Natural killer cell (primary cell): ENCODE measurements around the gene EGR1. TPM values are rescaled to one million over a fixed set of nuclear protein-coding genes. Genes with fewer than 3 reads are reported as not detected.

Experiments
- ATAC-seq, 3 donors: fragments of 150-1000 bp in 2 of 3; fragments of 200-7000 bp in 1 of 3; cut with Tn5 transposase; 1 replicate in 1 of 3; 2 replicates in 2 of 3; pipeline ENCODE4 v1.10.0; 2021; ENCODE audit warnings: mild to moderate bottlenecking in 2 of 3, moderate library complexity in 2 of 3
- DNase-seq, 2 donors: peaks; one replicate each; pipeline versions ENCODE4 v3.0.0 to v3.0.0-alpha.2; 2013 to 2021; ENCODE audit warnings: mixed read lengths in 1 of 2
- H3K27ac ChIP-seq: one replicate; pipeline ENCODE4 v1.5.1; 2013; ENCODE audit warnings: mild to moderate bottlenecking, low read length
- H3K27me3 ChIP-seq: one replicate; pipeline ENCODE4 v1.6.1; 2013; ENCODE audit warnings: low read length; ENCODE audit not compliant: control insufficient read depth, insufficient read depth
- H3K36me3 ChIP-seq: one replicate; pipeline ENCODE4 v1.6.1; 2013; ENCODE audit warnings: low read length; ENCODE audit not compliant: control insufficient read depth, insufficient read depth
- H3K4me1 ChIP-seq: one replicate; pipeline ENCODE4 v1.6.1; 2013; ENCODE audit warnings: low read length; ENCODE audit not compliant: control insufficient read depth, insufficient read depth
- H3K4me3 ChIP-seq: one replicate; pipeline ENCODE4 v1.5.1; 2013; ENCODE audit warnings: low read length
- H3K9me3 ChIP-seq: one replicate; pipeline ENCODE4 v1.6.1; 2013; ENCODE audit warnings: low read length; ENCODE audit not compliant: control insufficient read depth, insufficient read depth
- H3K27ac Mint-ChIP-seq, 2 donors: one replicate each; pipeline ENCODE4 v1.8.0; 2022; ENCODE audit warnings: mild to moderate bottlenecking in 2 of 2, mixed read lengths in 2 of 2, moderate library complexity in 1 of 2
- H3K27me3 Mint-ChIP-seq, 2 donors: one replicate each; pipeline ENCODE4 v1.8.0; 2022; ENCODE audit warnings: low read depth in 2 of 2, mixed read lengths in 2 of 2
- H3K36me3 Mint-ChIP-seq: one replicate; pipeline ENCODE4 v1.8.0; 2022; ENCODE audit warnings: mixed read lengths
- H3K4me1 Mint-ChIP-seq, 2 donors: one replicate each; pipeline ENCODE4 v1.8.0; 2022; ENCODE audit warnings: mixed read lengths in 2 of 2
- H3K4me3 Mint-ChIP-seq: one replicate; pipeline ENCODE4 v1.8.0; 2022; ENCODE audit warnings: mild to moderate bottlenecking, moderate library complexity, mixed read lengths
- H3K9me3 Mint-ChIP-seq, 2 donors: one replicate each; pipeline ENCODE4 v1.8.0; 2022; ENCODE audit warnings: mixed read lengths in 2 of 2
- WGBS: methylation state at CpG from one replicate; pipeline ENCODE4 v1.1.7; 2013; ENCODE audit warnings: missing lambda C conversion rate; ENCODE audit not compliant: insufficient coverage; 5-methylcytosine and 5-hydroxymethylcytosine counted together
- intact Hi-C: fragments of 100-400 bp; cut with micrococcal nuclease; formaldehyde crosslinking; loops from one replicate; pipeline ENCODE4 v1.14.2; 2022
- total RNA-seq, 4 donors: library from RNA; stranded (reverse); fragments of 120-200 nt in 1 of 4; gene quantifications; one replicate each; pipeline versions ENCODE4 v1.2.3 to v1.2.4, GENCODE V29; 2013 to 2022
- TF ChIP-seq, protein P1 (sequence below): fragments of 200-600 bp; IDR thresholded peaks from one replicate; pipeline ENCODE4 v1.8.0; 2022; ENCODE audit warnings: antibody characterized with exemption

EGR1 gene
- total RNA-seq, 3 donors from 2014 or later (not counting 1 experiment from before 2014, with no cell fraction given), result 52.1 to 137 (median 84.8) TPM

DNA sequence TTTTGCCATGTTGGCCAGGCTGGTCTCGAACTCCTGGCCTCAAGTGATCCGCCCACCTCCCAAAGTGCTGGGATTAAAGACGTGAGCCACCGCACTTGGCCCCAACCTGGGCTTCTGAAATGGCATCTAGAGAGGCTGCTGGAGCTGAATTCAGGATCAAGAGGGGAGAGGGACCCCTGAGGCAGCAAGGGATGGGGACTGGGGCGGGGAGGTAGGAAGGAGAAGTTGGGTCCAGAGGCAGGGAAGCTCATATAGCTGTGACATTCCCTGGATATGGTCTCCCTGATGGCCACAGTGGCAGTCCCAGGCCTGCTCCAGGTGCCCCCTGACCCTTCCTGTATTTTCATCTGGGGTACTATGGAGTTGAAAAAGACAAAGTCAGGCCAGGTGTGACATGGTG lies 14.3 kb upstream of the EGR1 start:
- no peak overlapping the region for H3K27ac Mint-ChIP-seq
- no peak overlapping the region for H3K4me3 Mint-ChIP-seq
- Histone ChIP-seq H3K36me3 (no peaks in the 10 kb centered on the region), H3K4me1 (peaks cover 9% of the 10 kb centered on the region), H3K4me3 (no peak overlapping the region), H3K27ac (no peak overlapping the region), H3K9me3 (no peaks in the 10 kb centered on the region), H3K27me3 (no peaks in the 10 kb centered on the region)
- H3K27me3 Mint-ChIP-seq, result peaks cover 0 to 4% of the 10 kb centered on the region in 2 donors
- H3K4me1 Mint-ChIP-seq, result peaks cover 5 to 6% of the 10 kb centered on the region in 2 donors
- intact Hi-C loops, result loop anchor here (1.0 kb wide), 1 partner anchor 52 kb away; no protein-coding TSS in a partner anchor
- ATAC-seq (no peak), DNase-seq (no peak)
- TF ChIP-seq, protein P1, sequence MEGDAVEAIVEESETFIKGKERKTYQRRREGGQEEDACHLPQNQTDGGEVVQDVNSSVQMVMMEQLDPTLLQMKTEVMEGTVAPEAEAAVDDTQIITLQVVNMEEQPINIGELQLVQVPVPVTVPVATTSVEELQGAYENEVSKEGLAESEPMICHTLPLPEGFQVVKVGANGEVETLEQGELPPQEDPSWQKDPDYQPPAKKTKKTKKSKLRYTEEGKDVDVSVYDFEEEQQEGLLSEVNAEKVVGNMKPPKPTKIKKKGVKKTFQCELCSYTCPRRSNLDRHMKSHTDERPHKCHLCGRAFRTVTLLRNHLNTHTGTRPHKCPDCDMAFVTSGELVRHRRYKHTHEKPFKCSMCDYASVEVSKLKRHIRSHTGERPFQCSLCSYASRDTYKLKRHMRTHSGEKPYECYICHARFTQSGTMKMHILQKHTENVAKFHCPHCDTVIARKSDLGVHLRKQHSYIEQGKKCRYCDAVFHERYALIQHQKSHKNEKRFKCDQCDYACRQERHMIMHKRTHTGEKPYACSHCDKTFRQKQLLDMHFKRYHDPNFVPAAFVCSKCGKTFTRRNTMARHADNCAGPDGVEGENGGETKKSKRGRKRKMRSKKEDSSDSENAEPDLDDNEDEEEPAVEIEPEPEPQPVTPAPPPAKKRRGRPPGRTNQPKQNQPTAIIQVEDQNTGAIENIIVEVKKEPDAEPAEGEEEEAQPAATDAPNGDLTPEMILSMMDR, result no peak
- H3K36me3 Mint-ChIP-seq, result no peaks in the 10 kb centered on the region
- no peaks in the 10 kb centered on the region for H3K9me3 Mint-ChIP-seq
- 89% methylated on average over 5 of the region's 5 CpGs for WGBS

DNA sequence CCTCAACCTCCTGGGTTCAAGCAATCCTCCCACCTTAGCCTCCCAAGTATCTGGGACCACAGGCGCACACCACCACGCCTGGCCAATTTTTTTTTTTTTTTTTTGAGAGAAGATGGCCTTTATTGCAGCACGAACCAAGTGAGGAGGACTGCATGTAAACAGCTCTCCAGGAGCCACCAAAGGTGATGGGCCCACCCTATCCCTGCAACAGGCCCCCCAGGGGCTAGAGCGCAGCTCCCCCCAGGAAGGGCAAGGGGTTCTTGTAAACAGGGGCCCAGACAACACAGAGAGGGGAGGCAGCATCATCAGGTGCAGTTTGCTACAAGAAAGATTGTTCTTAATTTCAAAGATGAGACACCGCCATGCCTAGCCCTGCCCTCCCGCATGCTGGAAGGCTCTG lies 12.6 kb upstream of the EGR1 start:
- H3K36me3 Mint-ChIP-seq, result no peaks in the 10 kb centered on the region
- Histone ChIP-seq H3K9me3 (no peaks in the 10 kb centered on the region), H3K27me3 (no peaks in the 10 kb centered on the region), H3K36me3 (no peaks in the 10 kb centered on the region), H3K4me3 (no peak overlapping the region), H3K4me1 (peaks cover 10% of the 10 kb centered on the region), H3K27ac (no peak overlapping the region)
- H3K27ac Mint-ChIP-seq, result no peak overlapping the region
- DNase-seq, result no peak
- peaks cover 0 to 4% of the 10 kb centered on the region in 2 donors for H3K27me3 Mint-ChIP-seq
- ATAC-seq, result no peak
- H3K4me3 Mint-ChIP-seq, result no peak overlapping the region
- intact Hi-C loops, result no loop called here
- TF ChIP-seq, protein P1, result no peak
- H3K9me3 Mint-ChIP-seq, result no peaks in the 10 kb centered on the region
- WGBS, result 94% methylated on average over 5 of the region's 6 CpGs
- H3K4me1 Mint-ChIP-seq, result peaks cover 6 to 14% of the 10 kb centered on the region in 2 donors

DNA sequence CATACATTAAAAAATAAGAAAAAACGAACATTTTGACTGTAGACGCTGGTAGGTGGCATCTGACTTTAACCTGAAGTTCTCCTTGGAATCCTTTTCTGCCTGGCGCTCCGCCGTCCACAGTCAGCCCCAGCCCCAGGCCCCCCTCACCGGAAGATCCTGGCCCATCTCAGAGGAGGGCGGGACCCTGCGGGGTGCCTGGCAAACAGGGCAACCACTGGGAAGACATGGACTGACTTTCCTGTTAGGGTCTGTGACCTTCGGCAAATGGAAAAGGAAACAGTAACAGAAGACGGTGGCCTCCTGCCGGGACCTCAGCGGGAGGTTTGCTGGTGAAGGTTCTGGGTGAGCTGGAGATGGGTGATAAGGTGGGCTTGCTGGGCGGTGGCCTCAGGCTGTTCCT lies 11.7 kb upstream of the EGR1 start:
- no peaks in the 10 kb centered on the region for H3K9me3 Mint-ChIP-seq
- no peak for ATAC-seq

More for the DNA sequence above, 11.7 kb upstream of the EGR1 start:
- TF ChIP-seq, protein P1, result no peak
- intact Hi-C loops, result no loop called here
- H3K36me3 Mint-ChIP-seq, result no peaks in the 10 kb centered on the region
- DNase-seq, result no peak
- Histone ChIP-seq H3K4me3 (no peak overlapping the region), H3K27me3 (no peaks in the 10 kb centered on the region), H3K27ac (no peak overlapping the region), H3K4me1 (peaks cover 18% of the 10 kb centered on the region), H3K36me3 (no peaks in the 10 kb centered on the region), H3K9me3 (no peaks in the 10 kb centered on the region)
- WGBS, result 95% methylated on average over 13 of the region's 13 CpGs
- H3K4me1 Mint-ChIP-seq, result peaks cover 12 to 23% of the 10 kb centered on the region in 2 donors
- no peaks in the 10 kb centered on the region for H3K27me3 Mint-ChIP-seq
- H3K27ac Mint-ChIP-seq, result no peak overlapping the region
- H3K4me3 Mint-ChIP-seq, result no peak overlapping the region
